Posterior cingulate gyrus (tissue), 11 donors: ENCODE measurements around the gene UTP4.

Experiments
- DNase-seq, 10 donors: peaks; one replicate each; pipeline versions ENCODE4 v3.0.0 to v3.0.0-alpha.2; 2020 to 2021; ENCODE audit warnings: mixed read lengths in 3 of 10
- intact Hi-C: fragments of 100-400 bp; cut with DNase I; formaldehyde crosslinking; loops from one replicate; pipeline ENCODE4 v1.15.1; 2023

Gene UTP4

GRCh38 chr16:69199382-69199781 lies 66.9 kb downstream of the UTP4 start:
- intact Hi-C loops = no loop called here
- no peak for DNase-seq

GRCh38 chr16:69201291-69201690 lies 68.8 kb downstream of the UTP4 start:
- DNase-seq = no peak
- intact Hi-C loops = no loop called here

GRCh38 chr16:69201787-69202186 lies 69.3 kb downstream of the UTP4 start:
- DNase-seq = no peak
- intact Hi-C loops = no loop called here

DNA sequence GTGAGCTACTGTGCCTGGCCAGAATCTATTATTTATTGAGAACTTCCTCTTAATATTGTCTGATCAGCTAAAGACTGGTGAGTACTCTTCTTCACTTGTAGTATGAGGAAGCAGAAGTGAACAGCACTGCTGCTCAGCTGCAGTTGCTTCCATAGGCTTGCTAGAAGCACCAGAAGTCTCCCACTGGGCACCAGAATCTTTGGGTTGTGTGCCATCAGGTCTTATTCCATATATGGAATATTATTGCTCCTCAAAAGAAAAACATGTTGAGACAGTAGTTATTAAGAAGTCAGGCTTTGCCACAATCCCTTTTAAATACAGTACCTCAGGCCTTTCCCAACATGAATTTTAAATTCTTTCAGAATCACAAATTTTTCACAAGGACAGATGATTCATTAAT lies 71.7 kb downstream of the UTP4 start:
- DNase-seq = no peak
- intact Hi-C loops = no loop called here

DNA sequence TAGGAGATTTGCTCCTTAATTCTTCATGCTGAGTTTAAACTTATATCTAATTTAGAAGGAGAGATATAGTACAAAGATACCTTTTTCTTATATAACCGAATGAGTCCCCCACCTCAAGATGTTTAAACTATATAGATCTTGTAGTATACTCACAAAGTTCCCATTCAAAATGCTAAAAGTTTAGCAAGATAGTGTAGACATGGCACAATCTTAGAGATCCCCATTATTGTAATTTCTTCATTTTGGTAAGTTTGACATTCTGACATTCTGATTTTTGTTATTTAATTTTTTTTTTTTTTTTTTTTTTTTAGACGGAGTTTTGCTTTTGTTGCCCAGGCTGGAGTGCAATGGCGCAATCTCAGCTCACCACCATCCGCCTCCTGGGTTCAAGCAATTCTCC lies 77.3 kb downstream of the UTP4 start:
- no peak for DNase-seq
- intact Hi-C loops = no loop called here

GRCh38 chr16:69217433-69217832 lies 85.0 kb downstream of the UTP4 start:
- DNase-seq = no peak
- intact Hi-C loops = no loop called here
